GM23338 (cell line): Measurements from ENCODE around the gene CLEC2D. TPM values are rescaled to one million over a fixed set of nuclear protein-coding genes. Genes with fewer than 3 reads are reported as not detected.

Experiments
- ATAC-seq: fragments of 200-7000 bp; cut with Tn5 transposase; 3 replicates; pipeline ENCODE4 v1.9.1; 2020
- DNase-seq: peaks from one replicate; pipeline ENCODE4 v3.0.0-alpha.2; 2015; ENCODE audit warnings: low spot score
- H2AFZ ChIP-seq: fragments of 200-600 bp; sonication (generic); 2 replicates; pipeline ENCODE4 v1.8.0; 2016; ENCODE audit warnings: antibody characterized with exemption, mild to moderate bottlenecking, moderate library complexity
- H3F3A ChIP-seq: fragments of 200-600 bp; sonication (generic); replicated peaks from 2 replicates; pipeline ENCODE4 v1.8.0; 2017; ENCODE audit warnings: antibody characterized with exemption, mixed run types, low read depth
- H3K27ac ChIP-seq: fragments of 200-600 bp; sonication (generic); 2 replicates; pipeline ENCODE4 v1.6.1; 2016; ENCODE audit warnings: low read depth
- H3K27me3 ChIP-seq: fragments of 200-600 bp; sonication (generic); 2 replicates; pipeline ENCODE4 v1.8.0; 2016; ENCODE audit warnings: mild to moderate bottlenecking, mixed run types, moderate library complexity; ENCODE audit not compliant: insufficient read depth
- H3K36me3 ChIP-seq: fragments of 200-600 bp; sonication (generic); 2 replicates; pipeline ENCODE4 v1.8.0; 2016; ENCODE audit warnings: mild to moderate bottlenecking; ENCODE audit not compliant: insufficient read depth
- H3K4me1 ChIP-seq: fragments of 200-600 bp; sonication (generic); 2 replicates; pipeline ENCODE4 v1.8.0; 2016; ENCODE audit warnings: mild to moderate bottlenecking, moderate library complexity; ENCODE audit not compliant: insufficient read depth
- H3K4me2 ChIP-seq: fragments of 200-600 bp; sonication (generic); 2 replicates; pipeline ENCODE4 v1.7.1; 2017; ENCODE audit warnings: mixed run types
- H3K4me3 ChIP-seq: fragments of 200-600 bp; sonication (generic); 2 replicates; pipeline ENCODE4 v1.6.1; 2016; ENCODE audit warnings: mixed run types
- H3K79me2 ChIP-seq: fragments of 200-600 bp; sonication (generic); replicated peaks from 2 replicates; pipeline ENCODE4 v1.8.0; 2017; ENCODE audit warnings: mild to moderate bottlenecking; ENCODE audit not compliant: insufficient read depth
- H3K9me2 ChIP-seq: fragments of 200-600 bp; sonication (generic); 2 replicates; pipeline ENCODE4 v1.8.0; 2017; ENCODE audit not compliant: insufficient read depth
- H4K20me1 ChIP-seq: fragments of 200-600 bp; sonication (generic); replicated peaks from 2 replicates; pipeline ENCODE4 v1.8.0; 2017; ENCODE audit warnings: mild to moderate bottlenecking; ENCODE audit not compliant: insufficient read depth
- H3K27ac Mint-ChIP-seq: 2 replicates; pipeline ENCODE4 v1.8.0; 2020; ENCODE audit warnings: inconsistent platforms, mild to moderate bottlenecking, moderate library complexity, mixed read lengths
- H3K27me3 Mint-ChIP-seq: 3 replicates; pipeline ENCODE4 v1.8.0; 2022; ENCODE audit warnings: low read depth, mild to moderate bottlenecking, moderate library complexity, mixed read lengths, inconsistent platforms; ENCODE audit not compliant: insufficient read depth, poor library complexity
- H3K36me3 Mint-ChIP-seq: 3 replicates; pipeline ENCODE4 v1.8.0; 2021; ENCODE audit warnings: low read depth, mild to moderate bottlenecking, inconsistent platforms, moderate library complexity, mixed read lengths
- H3K4me1 Mint-ChIP-seq: 3 replicates; pipeline ENCODE4 v1.8.0; 2020; ENCODE audit warnings: mild to moderate bottlenecking, inconsistent platforms, mixed read lengths
- H3K4me3 Mint-ChIP-seq: 3 replicates; pipeline ENCODE4 v1.8.0; 2021; ENCODE audit warnings: moderate library complexity, mild to moderate bottlenecking, inconsistent platforms, mixed read lengths
- H3K9me3 Mint-ChIP-seq: 3 replicates; pipeline ENCODE4 v1.8.0; 2020; ENCODE audit warnings: moderate library complexity, mild to moderate bottlenecking, inconsistent platforms, mixed read lengths
- CREB1 ChIP-seq: fragments of 250-450 bp; sonication (Bioruptor Pico); IDR thresholded peaks from 2 replicates; pipeline ENCODE4 v1.5.0; 2020; ENCODE audit warnings: low read depth, mild to moderate bottlenecking, moderate library complexity
- EZH2 ChIP-seq: fragments of 200-600 bp; sonication (generic); IDR thresholded peaks from one replicate; pipeline ENCODE4 v1.8.0; 2017; ENCODE audit warnings: antibody characterized with exemption, mild to moderate bottlenecking, low read depth; ENCODE audit not compliant: unreplicated experiment
- EZH2phosphoT487 ChIP-seq: fragments of 200-600 bp; sonication (generic); IDR thresholded peaks from one replicate; pipeline ENCODE4 v1.8.1; 2018; ENCODE audit warnings: antibody characterized with exemption; ENCODE audit not compliant: unreplicated experiment
- JUNB ChIP-seq: IDR thresholded peaks from one replicate; pipeline ENCODE4 v1.6.1; 2016; ENCODE audit warnings: antibody characterized with exemption; ENCODE audit not compliant: unreplicated experiment
- POLR2AphosphoS5 ChIP-seq: IDR thresholded peaks from 2 replicates; pipeline ENCODE4 v1.6.1; 2016; ENCODE audit warnings: antibody characterized with exemption, low read depth
- STAT1 ChIP-seq: IDR thresholded peaks from one replicate; pipeline ENCODE4 v1.6.1; 2016; ENCODE audit warnings: antibody characterized with exemption; ENCODE audit not compliant: unreplicated experiment
- ZNF114 ChIP-seq: fragments of 250-450 bp; sonication (Bioruptor Pico); IDR thresholded peaks from 2 replicates; pipeline ENCODE4 v1.5.0; 2020; ENCODE audit warnings: mild to moderate bottlenecking, moderate library complexity
- ZNF331 ChIP-seq: fragments of 250-450 bp; sonication (Bioruptor Pico); IDR thresholded peaks from 2 replicates; pipeline ENCODE4 v1.5.0; 2020; ENCODE audit warnings: low read depth, mild to moderate bottlenecking, moderate library complexity
- polyA plus RNA-seq: library from polyadenylated mRNA; unstranded; fragments of >200 nt; fragmentation: Nextera tagmentation; extraction: Ambion mirVana; gene quantifications from 2 replicates; pipeline ENCODE4 v1.2.1, GENCODE V29; 2016
- total RNA-seq: library from RNA; depleted of rRNA; stranded (reverse); fragments of >200 nt; shearing (Covaris generic); gene quantifications from 2 replicates; pipeline ENCODE4 v1.2.3, GENCODE V29; 2014
- TF ChIP-seq, protein P1 (sequence below): fragments of 250-450 bp; sonication (Bioruptor Pico); IDR thresholded peaks from 2 replicates; pipeline ENCODE4 v1.5.0; 2020; ENCODE audit warnings: mild to moderate bottlenecking, moderate library complexity
- TF ChIP-seq, protein P2 (sequence below): IDR thresholded peaks from one replicate; pipeline ENCODE4 v1.6.1; 2018; ENCODE audit warnings: antibody characterized with exemption; ENCODE audit not compliant: unreplicated experiment
- TF ChIP-seq, protein P3 (sequence below): IDR thresholded peaks from 2 replicates; pipeline ENCODE4 v1.6.1; 2016; ENCODE audit warnings: antibody characterized with exemption

Gene CLEC2D
- total and polyA plus RNA-seq, 2 experiments from 2014 or later: 6.9 to 7.1 TPM

DNA sequence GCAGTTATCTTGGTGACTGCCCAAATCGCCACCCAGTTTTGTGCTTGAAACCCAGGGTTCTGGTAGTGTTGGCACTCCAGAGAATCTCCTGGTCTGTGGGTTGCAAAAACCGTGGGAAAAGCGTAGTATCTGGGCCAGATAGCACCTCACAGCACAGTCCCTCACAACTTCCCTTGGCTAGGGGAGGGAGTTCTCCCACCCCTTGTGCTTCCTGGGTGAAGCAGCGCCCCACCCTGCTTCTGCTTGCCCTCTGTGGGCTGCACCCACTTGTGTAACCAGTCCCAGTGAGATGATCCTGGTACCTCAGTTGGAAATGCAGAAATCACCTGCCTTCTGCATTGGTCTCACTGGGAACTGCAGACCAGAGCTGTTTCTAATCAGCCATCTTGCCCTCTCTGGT, 16.4 kb downstream of the CLEC2D start (continued):
- TF ChIP-seq, protein P1, sequence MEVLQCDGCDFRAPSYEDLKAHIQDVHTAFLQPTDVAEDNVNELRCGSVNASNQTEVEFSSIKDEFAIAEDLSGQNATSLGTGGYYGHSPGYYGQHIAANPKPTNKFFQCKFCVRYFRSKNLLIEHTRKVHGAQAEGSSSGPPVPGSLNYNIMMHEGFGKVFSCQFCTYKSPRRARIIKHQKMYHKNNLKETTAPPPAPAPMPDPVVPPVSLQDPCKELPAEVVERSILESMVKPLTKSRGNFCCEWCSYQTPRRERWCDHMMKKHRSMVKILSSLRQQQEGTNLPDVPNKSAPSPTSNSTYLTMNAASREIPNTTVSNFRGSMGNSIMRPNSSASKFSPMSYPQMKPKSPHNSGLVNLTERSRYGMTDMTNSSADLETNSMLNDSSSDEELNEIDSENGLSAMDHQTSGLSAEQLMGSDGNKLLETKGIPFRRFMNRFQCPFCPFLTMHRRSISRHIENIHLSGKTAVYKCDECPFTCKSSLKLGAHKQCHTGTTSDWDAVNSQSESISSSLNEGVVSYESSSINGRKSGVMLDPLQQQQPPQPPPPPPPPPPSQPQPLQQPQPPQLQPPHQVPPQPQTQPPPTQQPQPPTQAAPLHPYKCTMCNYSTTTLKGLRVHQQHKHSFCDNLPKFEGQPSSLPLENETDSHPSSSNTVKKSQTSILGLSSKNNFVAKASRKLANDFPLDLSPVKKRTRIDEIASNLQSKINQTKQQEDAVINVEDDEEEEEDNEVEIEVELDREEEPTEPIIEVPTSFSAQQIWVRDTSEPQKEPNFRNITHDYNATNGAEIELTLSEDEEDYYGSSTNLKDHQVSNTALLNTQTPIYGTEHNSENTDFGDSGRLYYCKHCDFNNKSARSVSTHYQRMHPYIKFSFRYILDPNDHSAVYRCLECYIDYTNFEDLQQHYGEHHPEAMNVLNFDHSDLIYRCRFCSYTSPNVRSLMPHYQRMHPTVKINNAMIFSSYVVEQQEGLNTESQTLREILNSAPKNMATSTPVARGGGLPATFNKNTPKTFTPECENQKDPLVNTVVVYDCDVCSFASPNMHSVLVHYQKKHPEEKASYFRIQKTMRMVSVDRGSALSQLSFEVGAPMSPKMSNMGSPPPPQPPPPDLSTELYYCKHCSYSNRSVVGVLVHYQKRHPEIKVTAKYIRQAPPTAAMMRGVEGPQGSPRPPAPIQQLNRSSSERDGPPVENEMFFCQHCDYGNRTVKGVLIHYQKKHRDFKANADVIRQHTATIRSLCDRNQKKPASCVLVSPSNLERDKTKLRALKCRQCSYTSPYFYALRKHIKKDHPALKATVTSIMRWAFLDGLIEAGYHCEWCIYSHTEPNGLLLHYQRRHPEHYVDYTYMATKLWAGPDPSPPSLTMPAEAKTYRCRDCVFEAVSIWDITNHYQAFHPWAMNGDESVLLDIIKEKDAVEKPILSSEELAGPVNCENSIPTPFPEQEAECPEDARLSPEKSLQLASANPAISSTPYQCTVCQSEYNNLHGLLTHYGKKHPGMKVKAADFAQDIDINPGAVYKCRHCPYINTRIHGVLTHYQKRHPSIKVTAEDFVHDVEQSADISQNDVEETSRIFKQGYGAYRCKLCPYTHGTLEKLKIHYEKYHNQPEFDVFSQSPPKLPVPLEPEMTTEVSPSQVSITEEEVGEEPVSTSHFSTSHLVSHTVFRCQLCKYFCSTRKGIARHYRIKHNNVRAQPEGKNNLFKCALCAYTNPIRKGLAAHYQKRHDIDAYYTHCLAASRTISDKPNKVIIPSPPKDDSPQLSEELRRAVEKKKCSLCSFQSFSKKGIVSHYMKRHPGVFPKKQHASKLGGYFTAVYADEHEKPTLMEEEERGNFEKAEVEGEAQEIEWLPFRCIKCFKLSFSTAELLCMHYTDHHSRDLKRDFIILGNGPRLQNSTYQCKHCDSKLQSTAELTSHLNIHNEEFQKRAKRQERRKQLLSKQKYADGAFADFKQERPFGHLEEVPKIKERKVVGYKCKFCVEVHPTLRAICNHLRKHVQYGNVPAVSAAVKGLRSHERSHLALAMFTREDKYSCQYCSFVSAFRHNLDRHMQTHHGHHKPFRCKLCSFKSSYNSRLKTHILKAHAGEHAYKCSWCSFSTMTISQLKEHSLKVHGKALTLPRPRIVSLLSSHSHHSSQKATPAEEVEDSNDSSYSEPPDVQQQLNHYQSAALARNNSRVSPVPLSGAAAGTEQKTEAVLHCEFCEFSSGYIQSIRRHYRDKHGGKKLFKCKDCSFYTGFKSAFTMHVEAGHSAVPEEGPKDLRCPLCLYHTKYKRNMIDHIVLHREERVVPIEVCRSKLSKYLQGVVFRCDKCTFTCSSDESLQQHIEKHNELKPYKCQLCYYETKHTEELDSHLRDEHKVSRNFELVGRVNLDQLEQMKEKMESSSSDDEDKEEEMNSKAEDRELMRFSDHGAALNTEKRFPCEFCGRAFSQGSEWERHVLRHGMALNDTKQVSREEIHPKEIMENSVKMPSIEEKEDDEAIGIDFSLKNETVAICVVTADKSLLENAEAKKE (CRISPR knock-in tag): no peak
- no peak for TF ChIP-seq ZNF331
- TF ChIP-seq, protein P2, sequence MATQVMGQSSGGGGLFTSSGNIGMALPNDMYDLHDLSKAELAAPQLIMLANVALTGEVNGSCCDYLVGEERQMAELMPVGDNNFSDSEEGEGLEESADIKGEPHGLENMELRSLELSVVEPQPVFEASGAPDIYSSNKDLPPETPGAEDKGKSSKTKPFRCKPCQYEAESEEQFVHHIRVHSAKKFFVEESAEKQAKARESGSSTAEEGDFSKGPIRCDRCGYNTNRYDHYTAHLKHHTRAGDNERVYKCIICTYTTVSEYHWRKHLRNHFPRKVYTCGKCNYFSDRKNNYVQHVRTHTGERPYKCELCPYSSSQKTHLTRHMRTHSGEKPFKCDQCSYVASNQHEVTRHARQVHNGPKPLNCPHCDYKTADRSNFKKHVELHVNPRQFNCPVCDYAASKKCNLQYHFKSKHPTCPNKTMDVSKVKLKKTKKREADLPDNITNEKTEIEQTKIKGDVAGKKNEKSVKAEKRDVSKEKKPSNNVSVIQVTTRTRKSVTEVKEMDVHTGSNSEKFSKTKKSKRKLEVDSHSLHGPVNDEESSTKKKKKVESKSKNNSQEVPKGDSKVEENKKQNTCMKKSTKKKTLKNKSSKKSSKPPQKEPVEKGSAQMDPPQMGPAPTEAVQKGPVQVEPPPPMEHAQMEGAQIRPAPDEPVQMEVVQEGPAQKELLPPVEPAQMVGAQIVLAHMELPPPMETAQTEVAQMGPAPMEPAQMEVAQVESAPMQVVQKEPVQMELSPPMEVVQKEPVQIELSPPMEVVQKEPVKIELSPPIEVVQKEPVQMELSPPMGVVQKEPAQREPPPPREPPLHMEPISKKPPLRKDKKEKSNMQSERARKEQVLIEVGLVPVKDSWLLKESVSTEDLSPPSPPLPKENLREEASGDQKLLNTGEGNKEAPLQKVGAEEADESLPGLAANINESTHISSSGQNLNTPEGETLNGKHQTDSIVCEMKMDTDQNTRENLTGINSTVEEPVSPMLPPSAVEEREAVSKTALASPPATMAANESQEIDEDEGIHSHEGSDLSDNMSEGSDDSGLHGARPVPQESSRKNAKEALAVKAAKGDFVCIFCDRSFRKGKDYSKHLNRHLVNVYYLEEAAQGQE: no peak

DNA sequence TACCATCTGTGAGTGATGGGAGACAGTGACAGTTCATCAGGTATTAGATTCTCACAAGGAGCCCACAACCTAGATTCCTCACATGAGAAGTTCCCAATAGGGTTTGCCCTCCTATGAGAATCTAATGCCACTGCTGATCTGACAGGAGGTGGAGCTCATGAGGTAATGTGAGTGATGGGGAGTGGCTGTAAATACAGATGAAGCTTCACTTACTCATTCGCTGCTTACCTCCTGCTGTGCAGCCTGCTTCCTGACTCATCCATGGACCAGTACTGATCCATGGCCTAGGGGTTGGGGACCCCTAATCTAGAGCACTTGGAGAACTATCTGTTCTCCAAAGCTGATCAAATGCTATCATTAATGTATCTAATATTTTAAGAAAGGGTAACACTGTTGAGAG, 17.7 kb downstream of the CLEC2D start:
- ATAC-seq (peak; percentile 44), DNase-seq (peak; percentile 41)
- Mint-ChIP-seq H3K4me3 (no peak overlapping the region), H3K36me3 (peaks cover 33% of the 10 kb centered on the region), H3K4me1 (0 out of 3 replicates have a peak, but pooled peaks cover 3% of the 10 kb centered on the region), H3K27ac (no peak overlapping the region), H3K27me3 (peaks cover 2% of the 10 kb centered on the region), H3K9me3 (peaks cover 11% of the 10 kb centered on the region)
- no peaks in the 10 kb centered on the region for H3K79me2 ChIP-seq
- H3K9me2 ChIP-seq: no peaks in the 10 kb centered on the region
- no peak overlapping the region for H3K27ac ChIP-seq
- no peaks in the 10 kb centered on the region for H3K27me3 ChIP-seq
- H2AFZ ChIP-seq: no peak overlapping the region
- peaks cover 4% of the 10 kb centered on the region; the same call in 1 of the 2 replicates for H3K36me3 ChIP-seq
- no peaks in the 10 kb centered on the region for H3K4me1 ChIP-seq
- H3F3A ChIP-seq: no peaks in the 10 kb centered on the region
- H3K4me2 ChIP-seq: no peak overlapping the region
- no peak overlapping the region for H3K4me3 ChIP-seq
- H4K20me1 ChIP-seq: no peaks in the 10 kb centered on the region
- TF ChIP-seq, protein P3, sequence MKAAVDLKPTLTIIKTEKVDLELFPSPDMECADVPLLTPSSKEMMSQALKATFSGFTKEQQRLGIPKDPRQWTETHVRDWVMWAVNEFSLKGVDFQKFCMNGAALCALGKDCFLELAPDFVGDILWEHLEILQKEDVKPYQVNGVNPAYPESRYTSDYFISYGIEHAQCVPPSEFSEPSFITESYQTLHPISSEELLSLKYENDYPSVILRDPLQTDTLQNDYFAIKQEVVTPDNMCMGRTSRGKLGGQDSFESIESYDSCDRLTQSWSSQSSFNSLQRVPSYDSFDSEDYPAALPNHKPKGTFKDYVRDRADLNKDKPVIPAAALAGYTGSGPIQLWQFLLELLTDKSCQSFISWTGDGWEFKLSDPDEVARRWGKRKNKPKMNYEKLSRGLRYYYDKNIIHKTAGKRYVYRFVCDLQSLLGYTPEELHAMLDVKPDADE: no peak
- TF ChIP-seq POLR2AphosphoS5 (no peak), STAT1 (no peak), CREB1 (CRISPR knock-in tag) (no peak), EZH2phosphoT487 (no peak), EZH2 (no peak), JUNB (no peak), ZNF331 (no peak), ZNF114 (CRISPR knock-in tag) (no peak)
- TF ChIP-seq, protein P2: no peak
